Neural cell (in vitro differentiated cells): ENCODE measurements around the gene SCAI. TPM values are rescaled to one million over a fixed set of nuclear protein-coding genes. Genes with fewer than 3 reads are reported as not detected.

Experiments used
- H2AFZ ChIP-seq: fragments of 200-600, 300-800 bp; sonication (generic), shearing (Covaris generic); 2 replicates; pipeline ENCODE4 v1.6.0; 2014; ENCODE audit warnings: low read depth, mild to moderate bottlenecking, antibody characterized with exemption, low read length, moderate library complexity
- H3F3A ChIP-seq: fragments of 200-600 bp; shearing (Covaris generic); 2 replicates; pipeline ENCODE4 v1.6.1; 2016; ENCODE audit warnings: mild to moderate bottlenecking, moderate library complexity, mixed read lengths, antibody characterized with exemption, low read length; ENCODE audit not compliant: insufficient read depth, poor library complexity, severe bottlenecking
- H3K27ac ChIP-seq: fragments of 200-600, 300-800 bp; sonication (generic), shearing (Covaris generic); 2 replicates; pipeline ENCODE4 v1.5.1; 2014; ENCODE audit warnings: mild to moderate bottlenecking, low read length, moderate library complexity
- H3K27me3 ChIP-seq: fragments of 300-800, 200-600 bp; sonication (generic), shearing (Covaris generic); 2 replicates; pipeline ENCODE4 v1.6.0; 2014; ENCODE audit warnings: mild to moderate bottlenecking, low read depth, low read length, moderate library complexity; ENCODE audit not compliant: insufficient read depth
- H3K36me3 ChIP-seq: fragments of 300-800, 200-600 bp; sonication (generic), shearing (Covaris generic); 2 replicates; pipeline ENCODE4 v1.5.1; 2014; ENCODE audit warnings: mild to moderate bottlenecking, antibody characterized with exemption, low read length, moderate library complexity; ENCODE audit not compliant: insufficient read depth
- H3K4me2 ChIP-seq: fragments of 300-800, 200-600 bp; sonication (generic), shearing (Covaris generic); 2 replicates; pipeline ENCODE4 v1.6.0; 2014; ENCODE audit warnings: mild to moderate bottlenecking, low read length
- H3K4me3 ChIP-seq: fragments of 300-800, 200-600 bp; sonication (generic), shearing (Covaris generic); 2 replicates; pipeline ENCODE4 v1.5.1; 2014; ENCODE audit warnings: mild to moderate bottlenecking, low read length, moderate library complexity
- H3K79me2 ChIP-seq: fragments of 200-600 bp; shearing (Covaris generic); replicated peaks from 2 replicates; pipeline ENCODE4 v1.6.0; 2014; ENCODE audit warnings: mild to moderate bottlenecking, low read length, moderate library complexity; ENCODE audit not compliant: insufficient read depth
- H3K9ac ChIP-seq: fragments of 300-800, 200-600 bp; sonication (generic), shearing (Covaris generic); 2 replicates; pipeline ENCODE4 v1.6.1; 2016; ENCODE audit warnings: mild to moderate bottlenecking, low read length, mixed read lengths
- H3K9me2 ChIP-seq: fragments of 200-600 bp; shearing (Covaris generic); 2 replicates; pipeline ENCODE4 v1.6.1; 2016; ENCODE audit warnings: mild to moderate bottlenecking, low read length, mixed read lengths; ENCODE audit not compliant: insufficient read depth
- H3K9me3 ChIP-seq: fragments of 200-600, 300-800 bp; sonication (generic), shearing (Covaris generic); 2 replicates; pipeline ENCODE4 v1.6.1; 2016; ENCODE audit warnings: mild to moderate bottlenecking, mixed run types, low read length, moderate library complexity, mixed read lengths
- H4K20me1 ChIP-seq: fragments of 200-600 bp; shearing (Covaris generic); 2 replicates; pipeline ENCODE4 v1.6.1; 2016; ENCODE audit warnings: mild to moderate bottlenecking, mixed run types; ENCODE audit not compliant: insufficient read depth
- EP300 ChIP-seq: fragments of 450-650 bp; conservative IDR thresholded peaks from 2 replicates; pipeline ENCODE4 v1.6.1; 2014; ENCODE audit warnings: antibody characterized with exemption, mild to moderate bottlenecking, moderate library complexity; ENCODE audit not compliant: poor library complexity, severe bottlenecking
- EZH2 ChIP-seq: fragments of 200-600, 300-800 bp; shearing (Covaris generic), sonication (generic); IDR thresholded peaks from 2 replicates; pipeline ENCODE4 v1.6.1; 2014; ENCODE audit warnings: antibody characterized with exemption, low read length, borderline replicate concordance, mild to moderate bottlenecking; ENCODE audit not compliant: insufficient read depth, poor library complexity, severe bottlenecking
- MXI1 ChIP-seq: fragments of 450-650 bp; conservative IDR thresholded peaks from 2 replicates; pipeline ENCODE4 v1.6.1; 2014; ENCODE audit warnings: antibody characterized with exemption, mild to moderate bottlenecking; ENCODE audit not compliant: poor library complexity, severe bottlenecking
- POLR2AphosphoS5 ChIP-seq: IDR thresholded peaks from 2 replicates; pipeline ENCODE4 v1.6.1; 2012
- RAD21 ChIP-seq: fragments of 450-650 bp; conservative IDR thresholded peaks from 2 replicates; pipeline ENCODE4 v1.6.1; 2014; ENCODE audit warnings: antibody characterized with exemption, mild to moderate bottlenecking, moderate library complexity
- SMC3 ChIP-seq: fragments of 450-650 bp; conservative IDR thresholded peaks from 2 replicates; pipeline ENCODE4 v1.6.1; 2014; ENCODE audit warnings: antibody characterized with exemption, mild to moderate bottlenecking, moderate library complexity; ENCODE audit not compliant: poor library complexity
- TAF1 ChIP-seq: IDR thresholded peaks from 2 replicates; pipeline ENCODE4 v1.6.1; 2012; ENCODE audit warnings: low read depth
- polyA plus RNA-seq: library from polyadenylated mRNA; depleted of rRNA; stranded (reverse); fragments of >200 nt; gene quantifications from 2 replicates; pipeline ENCODE4 v1.2.3, GENCODE V29; 2014
- TF ChIP-seq, protein P1 (sequence below): IDR thresholded peaks from 2 replicates; pipeline ENCODE4 v1.6.1; 2012; ENCODE audit warnings: borderline replicate concordance
- TF ChIP-seq, protein P2 (sequence below): fragments of 450-650 bp; IDR thresholded peaks from 2 replicates; pipeline ENCODE4 v1.5.1; 2014; ENCODE audit warnings: antibody characterized with exemption, mild to moderate bottlenecking, moderate library complexity; ENCODE audit not compliant: poor library complexity, severe bottlenecking

The SCAI gene
- polyA plus RNA-seq, 1 donor from 2014 or later = 43.2 TPM

DNA sequence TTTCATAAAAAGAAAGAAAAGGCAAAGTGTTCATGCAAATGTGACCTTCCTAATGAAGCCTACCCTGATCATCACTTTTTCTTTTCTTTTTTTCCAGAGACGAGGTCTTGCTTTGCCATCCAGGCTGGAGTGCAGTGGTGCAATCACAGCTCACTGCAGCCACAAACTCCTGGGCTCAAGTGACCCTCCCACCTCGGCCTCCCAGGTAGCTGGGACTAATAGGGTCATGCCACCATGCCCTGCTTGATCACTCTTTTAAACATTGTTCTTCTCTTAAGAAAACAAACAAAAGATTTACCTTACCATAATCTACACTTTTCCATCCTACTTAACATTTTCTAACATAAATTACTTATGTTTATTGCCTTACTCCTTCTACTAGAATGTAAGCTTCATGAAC, 193.9 kb downstream of the SCAI start:
- no peaks in the 10 kb centered on the region for H4K20me1 ChIP-seq
- no peak overlapping the region for H3K9ac ChIP-seq
- H2AFZ ChIP-seq = no peak overlapping the region
- TF ChIP-seq, protein P1, sequence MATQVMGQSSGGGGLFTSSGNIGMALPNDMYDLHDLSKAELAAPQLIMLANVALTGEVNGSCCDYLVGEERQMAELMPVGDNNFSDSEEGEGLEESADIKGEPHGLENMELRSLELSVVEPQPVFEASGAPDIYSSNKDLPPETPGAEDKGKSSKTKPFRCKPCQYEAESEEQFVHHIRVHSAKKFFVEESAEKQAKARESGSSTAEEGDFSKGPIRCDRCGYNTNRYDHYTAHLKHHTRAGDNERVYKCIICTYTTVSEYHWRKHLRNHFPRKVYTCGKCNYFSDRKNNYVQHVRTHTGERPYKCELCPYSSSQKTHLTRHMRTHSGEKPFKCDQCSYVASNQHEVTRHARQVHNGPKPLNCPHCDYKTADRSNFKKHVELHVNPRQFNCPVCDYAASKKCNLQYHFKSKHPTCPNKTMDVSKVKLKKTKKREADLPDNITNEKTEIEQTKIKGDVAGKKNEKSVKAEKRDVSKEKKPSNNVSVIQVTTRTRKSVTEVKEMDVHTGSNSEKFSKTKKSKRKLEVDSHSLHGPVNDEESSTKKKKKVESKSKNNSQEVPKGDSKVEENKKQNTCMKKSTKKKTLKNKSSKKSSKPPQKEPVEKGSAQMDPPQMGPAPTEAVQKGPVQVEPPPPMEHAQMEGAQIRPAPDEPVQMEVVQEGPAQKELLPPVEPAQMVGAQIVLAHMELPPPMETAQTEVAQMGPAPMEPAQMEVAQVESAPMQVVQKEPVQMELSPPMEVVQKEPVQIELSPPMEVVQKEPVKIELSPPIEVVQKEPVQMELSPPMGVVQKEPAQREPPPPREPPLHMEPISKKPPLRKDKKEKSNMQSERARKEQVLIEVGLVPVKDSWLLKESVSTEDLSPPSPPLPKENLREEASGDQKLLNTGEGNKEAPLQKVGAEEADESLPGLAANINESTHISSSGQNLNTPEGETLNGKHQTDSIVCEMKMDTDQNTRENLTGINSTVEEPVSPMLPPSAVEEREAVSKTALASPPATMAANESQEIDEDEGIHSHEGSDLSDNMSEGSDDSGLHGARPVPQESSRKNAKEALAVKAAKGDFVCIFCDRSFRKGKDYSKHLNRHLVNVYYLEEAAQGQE = no peak
- no peak for TF ChIP-seq RAD21
- TF ChIP-seq EZH2 = no peak
- TF ChIP-seq, protein P2, sequence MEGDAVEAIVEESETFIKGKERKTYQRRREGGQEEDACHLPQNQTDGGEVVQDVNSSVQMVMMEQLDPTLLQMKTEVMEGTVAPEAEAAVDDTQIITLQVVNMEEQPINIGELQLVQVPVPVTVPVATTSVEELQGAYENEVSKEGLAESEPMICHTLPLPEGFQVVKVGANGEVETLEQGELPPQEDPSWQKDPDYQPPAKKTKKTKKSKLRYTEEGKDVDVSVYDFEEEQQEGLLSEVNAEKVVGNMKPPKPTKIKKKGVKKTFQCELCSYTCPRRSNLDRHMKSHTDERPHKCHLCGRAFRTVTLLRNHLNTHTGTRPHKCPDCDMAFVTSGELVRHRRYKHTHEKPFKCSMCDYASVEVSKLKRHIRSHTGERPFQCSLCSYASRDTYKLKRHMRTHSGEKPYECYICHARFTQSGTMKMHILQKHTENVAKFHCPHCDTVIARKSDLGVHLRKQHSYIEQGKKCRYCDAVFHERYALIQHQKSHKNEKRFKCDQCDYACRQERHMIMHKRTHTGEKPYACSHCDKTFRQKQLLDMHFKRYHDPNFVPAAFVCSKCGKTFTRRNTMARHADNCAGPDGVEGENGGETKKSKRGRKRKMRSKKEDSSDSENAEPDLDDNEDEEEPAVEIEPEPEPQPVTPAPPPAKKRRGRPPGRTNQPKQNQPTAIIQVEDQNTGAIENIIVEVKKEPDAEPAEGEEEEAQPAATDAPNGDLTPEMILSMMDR = no peak
- no peak overlapping the region for H3K4me2 ChIP-seq
- no peaks in the 10 kb centered on the region for H3K27me3 ChIP-seq
- H3K27ac ChIP-seq = no peak overlapping the region
- no peaks in the 10 kb centered on the region for H3K36me3 ChIP-seq
- H3K79me2 ChIP-seq = no peaks in the 10 kb centered on the region
- H3K9me3 ChIP-seq = no peaks in the 10 kb centered on the region
- no peaks in the 10 kb centered on the region for H3F3A ChIP-seq
- no peak overlapping the region for H3K4me3 ChIP-seq
- H3K9me2 ChIP-seq = no peaks in the 10 kb centered on the region

DNA sequence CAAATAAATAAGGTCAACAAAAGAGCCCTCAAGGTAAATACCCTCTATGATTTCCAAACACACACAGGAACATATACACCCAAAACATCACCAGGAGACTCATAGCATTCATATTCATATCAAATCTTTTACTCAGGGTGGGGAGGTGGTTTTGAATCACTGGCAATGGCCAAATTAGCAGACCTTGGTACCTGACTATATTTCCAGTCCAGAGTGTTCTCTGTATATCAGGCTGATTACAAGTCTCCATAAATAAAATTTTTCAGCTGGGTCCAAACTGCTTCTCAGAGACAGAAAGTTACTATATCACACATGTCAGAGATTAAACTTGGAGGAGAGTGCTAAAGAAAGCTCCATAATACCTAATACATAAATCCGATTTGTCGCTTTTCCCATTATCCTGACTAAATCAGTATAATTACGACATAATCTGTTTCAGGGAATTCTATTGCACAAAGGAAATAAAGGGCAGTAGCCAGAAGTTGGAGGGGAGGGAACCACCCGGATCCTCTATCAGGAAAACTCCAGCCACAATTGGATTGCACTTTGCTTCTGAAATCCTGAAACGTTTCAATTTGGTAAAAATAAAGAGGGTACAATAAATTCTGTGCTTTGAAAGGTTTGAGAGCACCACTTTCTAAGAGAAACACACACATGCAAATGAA, 195.5 kb downstream of the SCAI start:
- H3F3A ChIP-seq = no peaks in the 10 kb centered on the region
- no peaks in the 10 kb centered on the region for H3K36me3 ChIP-seq
- no peaks in the 10 kb centered on the region for H4K20me1 ChIP-seq
- TF ChIP-seq TAF1 (no peak), EP300 (no peak), MXI1 (no peak), RAD21 (no peak), SMC3 (no peak), EZH2 (no peak), POLR2AphosphoS5 (no peak)
- TF ChIP-seq, protein P1 = no peak
- TF ChIP-seq, protein P2 = no peak
- H3K4me2 ChIP-seq = no peak overlapping the region
- no peak overlapping the region for H2AFZ ChIP-seq
- no peaks in the 10 kb centered on the region for H3K79me2 ChIP-seq
- no peak overlapping the region for H3K9ac ChIP-seq
- H3K27ac ChIP-seq = no peak overlapping the region
- H3K27me3 ChIP-seq = no peaks in the 10 kb centered on the region
- H3K4me3 ChIP-seq = no peak overlapping the region
- no peaks in the 10 kb centered on the region for H3K9me3 ChIP-seq
- no peaks in the 10 kb centered on the region for H3K9me2 ChIP-seq
